Myocyte (in vitro differentiated cells): Measurements from ENCODE around the gene ACOT12. TPM values are rescaled to one million over a fixed set of nuclear protein-coding genes. Genes with fewer than 3 reads are reported as not detected.
"Not testable (repeated sequence)": the region's sequence is repeated elsewhere in the genome, so short reads cannot be mapped to it uniquely, and the experiment has no call there.

Source experiments
- DNase-seq: peaks from one replicate; pipeline ENCODE4 v3.0.0-alpha.2; 2012; ENCODE audit warnings: low read depth
- polyA plus RNA-seq: library from polyadenylated mRNA; unstranded; fragments of >200 nt; gene quantifications from one replicate; pipeline ENCODE4 v1.2.1, GENCODE V29; 2012; ENCODE audit warnings: missing spikeins
- total RNA-seq: library from RNA; depleted of rRNA; stranded (reverse); fragments of >200 nt; gene quantifications from 2 replicates; pipeline ENCODE4 v1.2.3, GENCODE V29; 2014

The ACOT12 gene
- not detected in 2 replicates for total RNA-seq
- polyA plus RNA-seq, result not detected

DNA sequence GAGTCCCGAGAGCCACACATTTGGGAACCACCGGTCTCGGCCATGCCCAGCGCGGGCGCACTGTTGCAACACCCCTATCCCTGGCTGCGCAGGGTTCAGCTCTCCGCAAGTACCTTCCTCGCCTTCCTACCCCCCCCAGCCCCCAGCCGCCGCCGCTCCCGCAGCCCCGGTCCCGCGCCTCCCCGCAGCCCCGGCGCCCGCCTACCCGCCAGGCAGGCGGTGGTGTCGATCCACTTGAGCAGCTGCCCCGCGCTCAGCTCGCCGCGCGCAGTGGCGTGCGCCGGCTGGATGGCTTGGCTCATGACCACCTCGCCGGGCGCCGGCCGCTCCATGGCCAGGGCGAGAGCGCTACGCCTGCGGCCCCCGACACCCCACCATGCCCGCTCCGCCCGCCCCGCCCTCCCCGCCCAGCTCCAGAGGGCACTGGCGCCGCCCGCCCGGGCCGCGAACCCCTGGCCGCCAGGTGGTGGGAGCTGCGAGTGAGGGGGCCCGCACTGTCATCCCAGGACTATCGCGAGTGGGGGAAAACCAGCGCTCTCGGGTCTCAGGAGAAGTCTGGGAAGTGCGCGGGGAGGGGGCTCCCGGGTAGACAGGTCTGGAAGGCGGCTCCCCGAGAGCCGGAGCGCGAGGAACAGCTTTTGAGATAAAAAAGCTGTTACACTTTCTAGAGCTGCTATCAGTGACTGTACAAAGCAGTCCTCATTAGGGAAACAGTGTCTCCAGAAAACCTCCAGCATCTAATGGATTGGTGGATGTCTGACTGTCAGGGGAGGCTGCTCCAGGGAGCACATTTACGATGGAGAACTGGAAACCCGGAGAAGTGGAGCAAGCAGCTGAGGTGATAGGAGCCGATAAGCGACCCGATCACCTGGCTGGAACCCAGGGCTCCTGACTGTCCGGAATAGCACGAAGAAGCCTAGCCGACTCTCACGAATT is at the start of gene ACOT12:
TSS of gene ACOT12 (minus strand) at position 352 of the 936 bp plus-strand sequence. CDS start at position 332, 20 bp downstream.
- DNase-seq, result peak; percentile 40

DNA sequence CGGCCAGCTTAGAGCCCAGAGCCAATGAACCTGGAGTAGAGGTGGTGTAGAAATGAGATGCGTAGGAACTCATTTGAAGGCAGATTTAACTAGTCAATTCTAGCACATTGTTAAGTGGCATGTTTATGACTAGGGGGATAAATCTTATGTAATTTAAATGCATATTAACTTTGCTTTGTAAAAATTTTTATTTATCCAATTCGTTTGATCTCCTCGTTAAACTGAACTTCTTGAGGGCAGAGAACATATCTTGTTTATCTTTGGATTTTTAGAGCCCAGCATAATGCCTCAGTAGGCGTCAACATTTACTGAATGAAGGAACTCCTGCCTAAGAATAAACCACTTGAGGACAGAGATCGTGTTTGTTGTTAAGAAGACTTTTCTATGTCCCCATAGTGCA is 41.1 kb upstream of the ACOT12 start:
- no peak for DNase-seq

- no peak for DNase-seq
These were observed 36.1 kb upstream of the ACOT12 start for GRCh38 chr5:81429985-81430384.

GRCh38 chr5:81429363-81429762 is 35.4 kb upstream of the ACOT12 start:
- DNase-seq, result no peak

GRCh38 chr5:81428861-81429260 is 34.9 kb upstream of the ACOT12 start:
- no peak for DNase-seq

- DNase-seq, result no peak
These were observed 34.5 kb upstream of the ACOT12 start for GRCh38 chr5:81428446-81428845.

GRCh38 chr5:81427566-81427965 is 33.6 kb upstream of the ACOT12 start:
- DNase-seq, result no peak

DNA sequence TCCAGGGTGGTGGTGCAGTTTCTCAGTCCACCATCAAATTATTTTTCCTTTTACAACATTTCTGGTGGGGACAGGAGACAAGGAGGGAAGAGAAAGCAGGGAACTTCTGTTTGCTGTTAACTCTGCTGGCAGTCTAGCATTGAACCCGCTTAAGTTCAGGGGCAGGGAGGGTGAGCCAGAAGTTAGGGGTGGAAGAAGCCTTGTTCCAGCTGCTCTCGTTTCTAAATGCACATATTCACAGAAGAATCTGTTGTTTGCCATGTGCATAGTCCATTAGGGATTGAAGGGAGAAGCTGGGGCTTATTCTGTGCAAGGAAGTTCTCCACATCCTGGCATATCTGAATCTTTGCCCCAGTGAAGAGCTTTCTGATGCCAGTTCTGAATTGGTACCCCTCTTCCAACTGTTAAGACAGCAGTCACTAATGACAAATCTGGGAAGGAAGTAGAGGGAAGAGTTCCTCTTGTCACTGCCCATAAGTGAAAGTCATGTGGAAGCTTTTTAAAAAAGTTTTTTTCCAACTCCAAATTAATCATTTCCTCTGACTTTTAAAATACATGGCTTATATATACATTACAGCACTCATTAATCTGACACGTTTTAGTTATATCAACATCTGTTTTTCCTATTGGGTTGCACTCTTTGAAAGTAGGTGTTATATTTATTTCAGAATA is 32.6 kb upstream of the ACOT12 start:
- DNase-seq, result no peak

- peak; percentile 55 for DNase-seq
These were observed 31.6 kb upstream of the ACOT12 start for GRCh38 chr5:81425569-81425968.

DNA sequence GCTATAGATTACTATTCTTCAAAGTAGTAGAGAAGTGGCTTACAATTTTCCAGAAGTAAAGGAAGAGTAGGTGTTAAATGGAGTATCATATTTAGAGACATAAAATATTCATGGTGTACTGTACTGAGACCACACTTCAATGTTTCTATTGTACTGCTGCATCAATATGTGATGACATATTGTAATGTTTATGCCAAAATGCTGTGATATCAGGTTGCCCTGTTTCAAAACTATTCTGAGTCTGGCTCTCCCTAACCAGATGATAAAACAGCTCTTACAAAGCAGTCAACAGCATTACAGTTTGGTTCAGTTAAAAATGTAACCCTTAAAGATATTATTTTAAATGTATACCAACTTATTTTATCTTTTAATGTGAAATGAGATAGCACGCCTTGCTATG is 30.8 kb upstream of the ACOT12 start:
- no peak for DNase-seq

GRCh38 chr5:81422671-81423070 is 28.7 kb upstream of the ACOT12 start:
- DNase-seq, result peak; percentile 22

DNA sequence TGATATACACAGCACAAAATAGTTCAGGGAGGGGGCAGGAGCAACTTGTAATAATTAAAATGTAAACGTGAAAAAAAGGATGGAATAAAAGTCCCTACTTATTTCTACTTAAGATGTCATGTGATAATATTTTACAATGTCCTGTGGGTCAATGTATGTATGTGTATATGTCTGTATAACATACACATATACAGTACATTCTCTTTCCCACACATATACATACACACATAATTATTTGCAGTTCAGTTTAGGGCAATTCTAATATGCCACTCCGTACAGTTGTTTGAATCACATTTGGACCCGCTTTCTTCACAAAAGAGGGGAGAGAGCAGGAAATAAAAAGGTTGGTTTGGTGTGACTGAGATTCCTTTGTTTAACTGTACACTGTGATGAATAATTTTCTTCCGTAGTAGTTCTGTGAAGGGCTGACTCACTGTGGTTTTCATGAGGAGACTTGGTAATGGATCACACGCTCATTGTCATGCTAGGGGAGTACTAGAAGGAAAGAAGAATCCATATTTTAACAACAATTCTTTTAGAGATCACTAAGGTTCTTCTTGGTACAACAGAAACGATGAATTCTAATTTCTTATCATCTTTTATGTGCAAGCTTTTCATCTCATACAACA is 26.2 kb upstream of the ACOT12 start:
- peak; percentile 87 for DNase-seq

DNA sequence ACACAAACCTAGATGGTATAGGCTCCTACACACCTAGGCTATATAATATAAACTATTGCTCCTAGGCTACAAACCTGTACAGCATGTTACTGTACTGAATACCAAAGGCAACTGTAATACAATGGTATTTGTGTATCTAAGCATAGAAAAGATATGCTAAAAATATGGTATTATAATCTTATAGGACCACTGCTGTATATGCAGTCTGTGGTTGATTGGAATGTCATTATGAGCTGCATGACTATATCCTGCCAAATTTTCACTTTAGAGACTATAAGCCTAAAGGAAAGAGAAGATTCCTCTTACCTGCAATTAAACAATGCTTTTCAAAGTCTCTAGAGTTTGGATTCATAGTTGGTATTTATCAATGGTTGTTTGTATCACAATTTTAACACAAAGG is 24.7 kb upstream of the ACOT12 start:
- no peak for DNase-seq

DNA sequence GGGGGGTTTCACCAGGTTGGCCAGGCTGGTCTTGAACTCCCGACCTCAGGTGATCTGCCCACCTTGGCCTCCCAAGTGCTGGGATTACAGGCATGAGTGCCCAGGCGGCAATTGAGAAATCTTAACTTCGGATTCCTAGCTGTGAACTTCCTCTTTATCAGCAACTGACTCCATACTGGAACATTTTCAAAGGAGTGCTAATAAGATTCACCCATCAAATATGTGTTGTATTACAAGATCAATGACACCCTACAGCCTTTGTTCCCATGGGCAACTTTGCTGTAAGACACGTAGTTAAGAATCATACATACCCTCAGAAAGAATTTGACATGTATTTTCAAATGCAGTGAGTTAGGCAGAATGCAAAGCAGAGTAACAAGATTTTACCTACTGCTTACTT is 23.1 kb upstream of the ACOT12 start:
- DNase-seq, result no peak

DNA sequence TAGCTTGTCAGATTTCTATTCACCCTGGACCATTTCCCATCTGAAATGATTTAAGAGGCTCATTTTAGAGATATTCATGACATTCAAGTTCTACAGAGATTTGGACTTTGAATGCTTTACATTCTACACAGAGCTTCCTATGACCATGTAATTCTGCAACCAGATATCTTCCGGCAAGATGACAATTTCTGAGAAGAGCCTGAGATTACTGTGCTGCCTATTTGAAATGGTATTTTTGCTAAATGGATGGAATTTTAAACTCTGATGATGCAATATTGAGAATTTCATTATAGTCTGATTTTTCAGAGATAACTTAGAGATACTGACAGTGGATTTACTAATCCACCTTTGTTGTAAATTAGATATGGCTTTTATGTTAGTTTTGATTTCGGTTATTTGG is 16.0 kb upstream of the ACOT12 start:
- no peak for DNase-seq

DNA sequence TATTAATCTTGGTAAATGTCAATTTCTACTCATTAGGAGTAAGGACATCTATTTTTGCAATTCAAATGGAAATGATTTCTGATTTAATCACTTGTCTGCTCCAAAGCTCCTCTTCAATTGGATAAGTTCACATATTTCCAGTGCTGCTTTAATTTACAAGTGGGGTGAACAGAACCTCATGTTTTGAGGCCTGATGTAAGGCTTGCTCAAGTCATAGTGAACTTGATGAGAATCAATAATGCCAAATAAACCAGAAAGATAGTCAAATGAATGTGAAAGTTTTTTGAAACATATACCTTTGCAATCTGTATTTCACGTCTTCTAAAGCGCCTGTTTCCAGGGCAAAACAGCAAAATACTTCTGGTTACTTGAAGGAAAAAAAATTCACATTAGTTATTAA is 15.4 kb upstream of the ACOT12 start:
- DNase-seq, result no peak

- peak; percentile 8 for DNase-seq
These were observed 14.6 kb upstream of the ACOT12 start for GRCh38 chr5:81408496-81408895.

- not testable (repeated sequence) for DNase-seq
These were observed 13.9 kb upstream of the ACOT12 start for GRCh38 chr5:81407811-81408210.

GRCh38 chr5:81405126-81405891 is 11.4 kb upstream of the ACOT12 start:
- no peak for DNase-seq

- no peak for DNase-seq
These were observed 8.4 kb upstream of the ACOT12 start for GRCh38 chr5:81402192-81402930.
